HG02763 (cell line): ENCODE data around the gene STX1B.
"Not testable (repeated sequence)": the region's sequence is repeated elsewhere in the genome, so short reads cannot be mapped to it uniquely, and the experiment has no call there.

Source experiments
- ATAC-seq: cut with Tn5 transposase; IDR thresholded peaks from one replicate; pipeline ENCODE4 v1.9.1; 2021; ENCODE audit warnings: mild to moderate bottlenecking, moderate library complexity; ENCODE audit not compliant: unreplicated experiment

STX1B gene

GRCh38 chr16:31016018-31016417, 5.6 kb upstream of the STX1B start:
- no peak for ATAC-seq

DNA sequence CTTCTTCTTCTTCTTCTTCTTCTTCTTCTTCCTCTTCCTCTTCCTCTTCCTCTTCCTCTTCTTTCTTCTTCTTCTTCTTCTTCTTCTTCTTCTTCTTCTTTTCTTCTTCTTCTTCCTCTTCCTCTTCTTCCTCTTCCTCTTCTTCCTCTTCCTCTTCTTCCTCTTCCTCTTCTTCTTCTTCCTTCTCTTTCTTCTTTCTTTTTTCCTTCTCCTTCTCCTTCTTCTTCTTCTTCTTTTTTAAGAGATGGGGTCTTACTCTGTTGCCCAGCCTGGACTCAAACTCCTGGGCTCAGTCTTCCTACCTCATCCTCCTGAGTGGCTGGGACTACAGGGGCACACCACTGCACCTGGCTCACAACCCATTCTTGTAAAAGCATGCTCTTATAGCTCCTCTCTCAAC, 2.9 kb upstream of the STX1B start:
- ATAC-seq: not testable (repeated sequence)

DNA sequence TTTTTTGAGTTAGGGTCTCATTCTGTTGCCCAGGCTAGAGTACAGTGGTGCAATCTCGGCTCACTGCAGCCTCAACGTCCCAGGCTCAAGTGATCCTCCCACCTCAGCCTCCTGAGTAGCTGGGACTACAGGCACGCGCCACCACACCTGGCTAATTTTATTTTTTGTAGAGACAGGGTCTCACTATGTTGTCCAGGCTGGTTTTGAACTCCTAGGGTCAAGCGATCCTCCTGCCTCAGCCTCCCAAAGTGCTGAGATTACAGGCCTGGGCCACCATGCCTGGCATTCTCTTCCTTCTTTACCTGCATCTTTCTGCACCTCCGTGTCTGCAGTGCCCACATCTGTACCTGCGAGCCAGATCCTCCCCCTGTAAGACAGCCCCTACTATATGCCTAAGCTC, 1.4 kb upstream of the STX1B start:
- ATAC-seq: not testable (repeated sequence)

GRCh38 chr16:31009894-31010584, 399 bp downstream of the STX1B start:
- ATAC-seq: no peak

GRCh38 chr16:31009120-31009519, 1.3 kb downstream of the STX1B start:
- ATAC-seq: no peak

- ATAC-seq: no peak
Measured at GRCh38 chr16:31008551-31008950, 1.9 kb downstream of the STX1B start.

DNA sequence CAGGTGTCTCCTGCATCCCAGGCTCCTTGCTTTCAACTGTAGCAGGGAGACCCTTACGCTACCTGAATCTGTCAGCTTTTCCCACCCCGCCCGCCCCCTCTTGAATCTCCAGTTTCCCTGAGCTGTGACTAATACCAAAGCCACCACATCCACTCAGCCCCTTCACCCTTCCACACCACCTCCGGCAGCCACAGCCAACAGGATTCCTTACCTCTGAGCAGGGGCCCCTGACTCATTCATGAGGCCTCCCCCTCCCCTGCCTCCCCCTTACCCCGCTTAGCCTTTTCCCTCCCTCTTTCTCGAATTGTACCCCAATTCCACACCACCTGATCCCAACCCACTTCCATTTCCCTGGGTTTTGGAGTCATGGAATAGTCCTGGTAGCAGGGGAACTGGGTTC, 2.3 kb downstream of the STX1B start:
- ATAC-seq: no peak

GRCh38 chr16:31007684-31008083, 2.8 kb downstream of the STX1B start:
- ATAC-seq: no peak

DNA sequence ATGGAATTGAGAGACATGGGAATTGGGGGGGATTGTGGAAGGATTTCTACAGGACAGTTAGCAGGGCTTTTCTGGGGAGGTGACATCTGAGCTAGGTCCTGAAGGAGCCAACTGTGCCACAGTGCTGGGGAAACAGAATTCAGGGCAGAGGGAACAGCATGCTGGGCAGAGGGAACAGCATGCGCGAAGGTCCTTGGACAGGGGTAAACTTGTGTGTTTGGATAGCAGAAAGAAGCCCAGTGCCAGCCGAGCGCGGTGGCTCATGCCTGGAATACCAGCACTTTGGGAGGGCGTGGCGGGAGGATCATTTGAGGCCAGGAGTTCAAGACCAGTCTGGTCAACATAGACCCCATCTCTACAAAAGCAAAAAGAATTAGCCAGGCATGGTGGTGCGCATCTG, 3.8 kb downstream of the STX1B start:
- no peak for ATAC-seq

GRCh38 chr16:31006086-31006385, 4.4 kb downstream of the STX1B start:
- ATAC-seq: no peak

DNA sequence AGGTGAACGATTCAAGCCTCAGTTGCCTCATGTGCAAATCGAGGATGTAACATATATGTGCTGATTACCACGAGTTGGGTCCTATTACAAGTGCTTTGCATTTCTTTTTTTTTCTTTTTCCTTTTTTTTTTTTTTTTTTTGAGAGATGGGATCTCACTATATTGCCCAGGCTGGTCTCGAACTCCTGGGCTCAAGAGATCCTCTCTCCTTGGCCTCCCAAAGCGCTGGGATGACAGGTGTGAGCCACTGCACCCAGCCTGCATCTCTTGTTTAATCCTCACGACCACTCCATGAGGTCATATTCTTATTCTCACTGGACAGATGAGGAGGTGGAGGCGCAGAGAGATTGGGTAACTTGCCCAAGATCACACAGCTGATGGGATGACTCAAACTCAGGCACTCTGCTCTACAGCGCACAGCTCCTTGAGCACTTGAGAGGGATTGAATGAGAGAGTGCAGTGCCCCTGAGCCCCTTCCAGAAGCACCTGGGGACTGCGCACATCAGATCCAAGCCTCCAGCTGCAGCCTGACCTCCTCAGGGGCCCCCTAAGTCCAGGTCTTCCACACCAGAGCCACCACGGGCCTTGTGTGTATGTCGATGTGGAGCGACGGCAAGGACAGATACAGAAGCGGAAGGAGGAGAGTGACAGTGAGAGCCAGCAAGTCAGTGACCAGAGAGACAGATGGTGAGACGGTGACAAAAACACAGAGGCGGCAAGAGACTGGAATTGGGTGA, 4.9 kb downstream of the STX1B start:
- no peak for ATAC-seq

GRCh38 chr16:31004658-31005057, 5.8 kb downstream of the STX1B start:
- ATAC-seq: no peak

- no peak for ATAC-seq
Measured at GRCh38 chr16:31003744-31004143, 6.7 kb downstream of the STX1B start.

GRCh38 chr16:31002862-31003341, 7.5 kb downstream of the STX1B start:
- ATAC-seq: no peak

DNA sequence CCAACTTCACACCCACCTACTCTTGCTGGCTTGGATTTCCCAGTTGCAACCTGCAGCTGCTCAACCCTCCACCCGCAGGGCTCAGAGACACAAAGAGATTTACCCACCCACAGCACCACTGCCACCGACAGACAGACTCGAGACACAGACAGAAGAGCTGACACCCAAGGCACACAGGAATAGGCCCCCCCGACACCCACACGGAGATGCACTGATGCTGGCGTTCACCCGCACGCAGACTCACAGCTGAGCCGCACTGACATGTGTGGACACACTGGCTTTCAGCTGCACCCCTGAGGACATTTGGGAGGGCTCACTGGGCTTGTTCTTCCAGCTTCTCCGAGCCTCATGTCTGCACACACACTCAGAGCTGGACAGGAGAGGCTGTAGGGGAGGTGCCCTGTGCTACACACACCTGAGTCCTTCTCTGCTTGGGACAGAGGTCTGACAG, 8.2 kb downstream of the STX1B start:
- no peak for ATAC-seq

DNA sequence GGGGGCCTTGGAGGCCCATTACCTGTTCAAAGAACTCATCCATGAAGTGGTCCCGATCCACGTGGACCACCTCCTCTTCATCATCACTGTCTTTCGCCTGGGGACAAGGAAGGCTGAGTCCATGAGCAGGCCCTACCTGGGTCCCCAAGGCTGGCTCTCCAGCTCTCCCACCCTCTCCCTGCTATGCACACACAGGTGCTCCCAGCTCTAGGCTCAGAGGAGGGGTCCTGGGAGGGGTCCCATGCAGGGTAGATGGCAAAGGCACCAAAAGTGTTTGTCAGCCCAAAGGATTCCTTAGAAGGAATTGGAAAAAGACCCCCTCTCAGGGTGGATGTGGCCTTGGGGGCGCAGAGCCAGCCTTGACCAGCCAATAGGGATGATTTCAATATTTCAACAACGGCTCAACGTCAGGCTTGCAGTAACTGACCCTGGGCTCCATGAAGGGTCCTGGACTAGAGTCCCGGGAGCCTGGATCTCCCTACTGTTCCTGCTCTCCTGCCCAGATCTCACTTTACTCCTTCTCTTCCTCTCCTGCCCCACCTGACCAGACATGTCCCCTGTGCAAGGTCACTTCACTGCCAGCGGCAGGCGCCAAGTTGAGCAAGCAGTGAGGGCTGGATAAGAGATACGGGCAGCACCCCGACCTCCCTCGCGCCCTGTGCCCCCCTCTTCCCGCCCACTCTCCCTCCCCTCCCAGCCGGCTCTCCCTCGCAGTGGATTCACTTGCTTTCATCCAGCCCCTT, 8.8 kb downstream of the STX1B start:
- ATAC-seq: no peak

DNA sequence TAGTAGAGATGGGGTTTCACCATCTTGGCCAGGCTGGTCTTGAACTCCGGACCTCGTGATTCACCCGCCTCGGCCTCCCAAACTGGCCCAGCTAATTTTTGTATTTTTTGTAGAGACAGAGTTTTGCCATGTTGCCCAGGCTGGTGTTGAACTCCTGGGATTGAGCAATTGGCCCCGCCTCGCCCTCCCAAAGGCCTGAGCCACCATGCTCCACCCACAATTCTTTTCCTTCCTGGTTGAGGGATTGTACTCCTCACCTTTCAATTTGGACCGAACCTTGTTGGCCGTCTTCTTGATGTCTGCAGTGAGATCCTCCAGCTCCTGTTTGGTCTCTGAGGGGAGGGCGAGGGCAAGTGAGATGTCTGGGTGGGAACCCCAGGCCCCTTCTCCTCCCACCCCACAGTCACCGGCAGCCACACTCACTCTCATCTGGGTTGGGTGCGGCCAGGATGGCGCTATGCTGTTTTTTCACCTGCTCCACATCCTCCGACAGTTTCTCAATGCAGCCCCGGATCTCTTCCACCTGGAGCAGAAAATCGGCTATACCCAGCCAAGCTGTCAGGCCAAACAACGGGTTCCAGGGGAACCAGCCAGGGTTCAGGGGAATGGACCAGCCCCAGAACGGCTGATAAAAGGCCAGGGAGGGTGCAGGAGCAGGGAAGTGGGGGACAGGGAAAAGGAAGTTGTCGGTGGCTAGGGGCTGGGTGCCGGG, 9.6 kb downstream of the STX1B start:
- ATAC-seq: no peak

GRCh38 chr16:30998852-30999761, 11.3 kb downstream of the STX1B start:
- no peak for ATAC-seq

- ATAC-seq: no peak
Measured at GRCh38 chr16:30997725-30998711, 12.4 kb downstream of the STX1B start.
